BLaER1 treated with 17β-estradiol and CSF1 and Interleukin-3, amounts not matched to agents 10 nM and 100 nM (cell line): ENCODE measurements around the gene FZD10.

Experiments
- H3K27ac ChIP-seq, 11 experiments: shearing (Covaris generic); formaldehyde crosslinking; 2 replicates each; pipeline ENCODE4 v1.8.1; 2022
- H3K27me3 ChIP-seq, 11 experiments: shearing (Covaris generic); formaldehyde crosslinking; 2 replicates each; pipeline ENCODE4 v1.8.1; 2022
- H3K36me3 ChIP-seq, 11 experiments: shearing (Covaris generic); formaldehyde crosslinking; 2 replicates each; pipeline ENCODE4 v1.8.1; 2022
- H3K4me1 ChIP-seq, 10 experiments: shearing (Covaris generic); formaldehyde crosslinking; 2 replicates each; pipeline ENCODE4 v1.8.1; 2022
- H3K4me2 ChIP-seq, 11 experiments: shearing (Covaris generic); formaldehyde crosslinking; 2 replicates each; pipeline ENCODE4 v1.8.1; 2022
- H3K4me3 ChIP-seq, 10 experiments: shearing (Covaris generic); formaldehyde crosslinking; 2 replicates each; pipeline ENCODE4 v1.8.1; 2022
- H3K9ac ChIP-seq, 11 experiments: shearing (Covaris generic); formaldehyde crosslinking; 2 replicates each; pipeline ENCODE4 v1.8.1; 2022
- H3K9me3 ChIP-seq, 11 experiments: shearing (Covaris generic); formaldehyde crosslinking; replicated peaks in 1 of 11; 2 replicates each; pipeline ENCODE4 v1.8.1; 2022
- H4K20me1 ChIP-seq, 11 experiments: shearing (Covaris generic); formaldehyde crosslinking; 2 replicates each; pipeline ENCODE4 v1.8.1; 2022
- Cebpa-rat ChIP-seq, 11 experiments: shearing (Covaris generic); IDR thresholded peaks; 2 replicates each; pipeline ENCODE4 v1.8.1; 2022

Gene FZD10

DNA sequence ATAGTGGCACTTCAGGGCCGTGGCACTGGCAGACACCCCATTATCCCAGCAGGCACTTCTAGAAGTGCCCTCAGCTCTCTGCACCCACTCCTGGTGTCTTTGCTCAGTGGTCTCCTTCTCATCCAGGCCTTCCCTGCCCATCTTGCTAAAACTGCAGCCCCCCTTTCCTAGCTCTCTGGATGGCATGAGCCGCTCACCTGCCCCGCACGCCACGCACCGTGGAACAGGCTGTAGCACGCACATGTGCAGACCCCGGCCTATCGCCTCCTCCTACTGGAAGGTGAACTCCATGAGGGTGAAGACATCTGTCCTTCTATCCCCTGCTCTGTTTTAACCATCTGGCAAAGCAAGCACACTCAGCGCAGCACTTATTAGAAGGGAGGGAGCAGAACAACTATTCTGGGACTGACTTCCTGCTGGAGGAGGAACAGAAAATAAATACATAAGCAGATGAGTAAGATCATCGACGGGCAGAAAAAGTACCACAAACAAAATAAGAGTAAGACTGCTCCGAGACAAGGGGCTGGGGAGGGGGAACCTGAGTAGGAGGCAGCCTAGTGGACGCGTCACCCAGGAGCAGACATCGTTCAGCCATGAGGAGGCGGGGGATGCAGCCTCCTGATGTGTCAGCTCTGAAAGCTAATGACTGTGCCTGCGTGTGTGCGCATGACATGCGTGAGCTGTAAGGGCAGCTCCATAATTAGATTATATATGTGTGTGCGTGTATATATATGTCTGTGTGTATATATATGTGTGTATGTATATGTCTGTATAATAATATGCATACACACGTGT lies 7.8 kb upstream of the FZD10 start:
- peaks cover 0 to 73% (median 36%) of the 10 kb centered on the region in 11 experiments; a peak in 18 of 22 replicates for H4K20me1 ChIP-seq
- H3K9me3 ChIP-seq: no peaks in the 10 kb centered on the region
- H3K36me3 ChIP-seq: no peaks in the 10 kb centered on the region
- peak overlapping the region in 1 of 11 experiments; percentile 8; a peak in 1 of 22 replicates for H3K27ac ChIP-seq
- no peak overlapping the region for H3K9ac ChIP-seq
- peak overlapping the region; percentile 9 to 90 (median 57); a peak in 21 of 22 replicates for H3K4me2 ChIP-seq
- no peak for TF ChIP-seq Cebpa-rat (IDR thresholded peaks at IDR 0.05)
- peaks cover 21 to 40% (median 28%) of the 10 kb centered on the region in 10 experiments for H3K4me1 ChIP-seq
- peaks cover 81 to 99% (median 97%) of the 10 kb centered on the region in 11 experiments for H3K27me3 ChIP-seq
- 0 out of 20 replicates have a peak overlapping the region, but pooled peaks of 1 of the 10 experiments have one; percentile 7 for H3K4me3 ChIP-seq

DNA sequence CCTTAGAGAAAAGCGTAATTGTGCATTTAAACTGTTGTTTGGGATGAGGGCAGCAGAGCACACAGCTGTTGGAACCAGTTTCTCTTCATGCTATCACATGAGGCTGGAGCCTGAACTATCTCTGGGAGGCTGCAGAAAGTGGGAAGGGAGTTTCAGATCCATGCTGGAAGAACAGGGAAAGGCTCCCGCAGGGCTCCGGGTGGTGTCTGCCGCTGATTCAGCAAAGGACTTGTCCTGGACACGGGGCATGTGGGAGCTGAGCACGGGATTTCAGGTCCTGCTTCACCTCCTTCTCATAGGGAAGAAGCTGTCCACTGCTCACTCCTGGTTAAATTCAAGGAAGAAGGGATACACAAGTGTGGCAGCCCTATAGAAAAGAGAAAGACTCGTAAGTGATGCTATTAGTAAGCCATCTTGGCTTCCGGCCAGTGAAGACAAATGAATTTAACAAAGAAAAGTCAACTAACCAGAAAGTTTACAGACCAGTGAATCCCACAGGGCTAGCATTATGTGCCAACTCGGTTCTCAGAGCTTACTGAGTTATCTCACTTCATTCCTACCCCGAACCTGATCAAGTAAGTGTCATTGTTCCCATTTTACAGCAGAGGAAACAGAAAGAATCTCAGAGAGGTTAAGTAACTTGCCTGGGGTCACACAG lies 6.7 kb upstream of the FZD10 start:
- no peaks in the 10 kb centered on the region for H3K36me3 ChIP-seq
- H3K27ac ChIP-seq: no peak overlapping the region
- no peak overlapping the region for H3K4me3 ChIP-seq
- H3K9me3 ChIP-seq: no peaks in the 10 kb centered on the region
- peak overlapping the region in 3 of 11 experiments; percentile 39 to 86 (median 79); a peak in 6 of 22 replicates for H3K4me2 ChIP-seq
- no peak for TF ChIP-seq Cebpa-rat (IDR thresholded peaks at IDR 0.05)
- peaks cover 81 to 99% (median 97%) of the 10 kb centered on the region in 11 experiments for H3K27me3 ChIP-seq
- peaks cover 0 to 80% (median 47%) of the 10 kb centered on the region in 11 experiments; a peak in 18 of 22 replicates for H4K20me1 ChIP-seq
- no peak overlapping the region for H3K9ac ChIP-seq
- H3K4me1 ChIP-seq: peaks cover 21 to 41% (median 28%) of the 10 kb centered on the region in 10 experiments

DNA sequence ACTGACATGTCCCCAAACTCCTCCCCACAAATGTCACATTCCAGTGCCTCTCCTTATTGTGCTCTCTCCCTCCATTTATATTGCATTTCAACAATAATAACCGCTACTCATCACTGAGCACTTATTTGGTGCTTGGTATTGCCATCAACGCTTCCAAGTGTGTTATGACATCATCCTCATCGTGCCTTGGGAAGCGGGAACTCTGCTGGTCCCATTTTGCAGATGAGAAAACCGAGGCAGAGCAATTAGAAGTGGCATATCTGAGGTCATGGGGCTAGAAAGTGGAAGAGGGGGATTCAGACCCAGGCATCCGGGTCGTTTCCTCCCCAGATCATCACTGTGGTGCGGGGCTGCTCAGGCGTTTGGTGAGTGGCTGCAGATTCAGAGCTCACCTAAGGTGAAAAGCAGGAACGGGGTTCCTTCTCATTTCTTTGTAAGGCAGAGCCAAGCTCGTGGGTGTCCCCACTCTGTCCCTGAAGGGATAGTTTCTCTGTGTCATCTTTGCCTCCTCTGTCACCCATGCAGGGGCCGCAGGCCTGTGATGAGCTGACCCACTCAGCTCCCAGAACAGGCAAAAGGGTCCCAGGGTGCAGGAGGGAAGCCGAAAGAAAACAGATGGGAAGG lies 5.5 kb upstream of the FZD10 start:
- Histone ChIP-seq H3K9ac (no peak overlapping the region), H3K4me2 (no peak overlapping the region), H3K4me1 (peaks cover 31 to 53% (median 39%) of the 10 kb centered on the region in 10 experiments), H3K27me3 (peaks cover 81 to 99% (median 97%) of the 10 kb centered on the region in 11 experiments), H3K9me3 (no peaks in the 10 kb centered on the region), H3K36me3 (no peaks in the 10 kb centered on the region), H3K4me3 (no peak overlapping the region), H4K20me1 (peaks cover 0 to 85% (median 57%) of the 10 kb centered on the region in 11 experiments; a peak in 19 of 22 replicates), H3K27ac (no peak overlapping the region)
- TF ChIP-seq Cebpa-rat (IDR thresholded peaks at IDR 0.05): no peak

DNA sequence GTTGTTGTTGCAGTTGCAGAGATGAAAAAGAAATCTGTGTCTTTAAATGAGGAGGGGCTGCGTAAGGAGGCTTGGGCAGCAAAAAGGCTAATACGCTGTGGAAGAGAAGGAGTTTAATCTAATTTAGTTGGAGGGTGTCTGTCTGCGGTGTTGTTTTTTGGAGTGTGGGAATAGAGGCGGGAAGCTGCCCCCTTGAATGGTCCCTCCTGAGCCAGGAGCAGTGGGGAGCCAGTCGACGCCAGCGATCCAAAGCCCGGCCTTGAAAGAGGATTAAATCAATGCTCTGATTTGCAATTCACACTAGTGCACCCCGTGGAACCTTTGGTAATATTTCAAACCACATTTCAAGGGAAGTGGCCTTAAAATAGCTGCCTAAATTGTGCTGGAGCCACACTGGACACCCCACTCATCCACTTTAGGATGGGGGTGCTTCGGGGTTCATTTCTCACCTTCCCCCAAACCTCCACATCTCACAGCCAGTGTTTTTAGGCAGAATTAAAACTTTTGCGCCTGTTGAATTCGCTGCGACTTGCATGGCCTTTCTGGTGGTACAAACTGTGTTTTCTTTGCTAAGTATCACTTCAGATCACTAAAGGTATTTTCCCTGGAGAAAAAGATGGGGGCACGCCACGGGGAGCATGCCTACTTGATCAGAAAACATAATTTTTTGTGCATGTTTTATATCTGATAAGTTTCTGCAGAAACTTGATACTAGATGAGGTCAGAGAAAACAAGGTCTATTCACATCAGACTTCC lies 4.1 kb upstream of the FZD10 start:
- H3K27ac ChIP-seq: no peak overlapping the region
- H3K27me3 ChIP-seq: peaks cover 81 to 99% (median 97%) of the 10 kb centered on the region in 11 experiments
- no peak overlapping the region for H3K4me2 ChIP-seq
- no peaks in the 10 kb centered on the region for H3K36me3 ChIP-seq
- H3K4me3 ChIP-seq: no peak overlapping the region
- H4K20me1 ChIP-seq: peaks cover 0 to 89% (median 60%) of the 10 kb centered on the region in 11 experiments; a peak in 19 of 22 replicates
- peaks cover 22 to 42% (median 30%) of the 10 kb centered on the region in 10 experiments for H3K4me1 ChIP-seq
- TF ChIP-seq Cebpa-rat (IDR thresholded peaks at IDR 0.05): no peak
- H3K9ac ChIP-seq: no peak overlapping the region
- H3K9me3 ChIP-seq: peaks cover 0 to 3% (median 0%) of the 10 kb centered on the region in 11 experiments; a peak in 4 of 22 replicates

DNA sequence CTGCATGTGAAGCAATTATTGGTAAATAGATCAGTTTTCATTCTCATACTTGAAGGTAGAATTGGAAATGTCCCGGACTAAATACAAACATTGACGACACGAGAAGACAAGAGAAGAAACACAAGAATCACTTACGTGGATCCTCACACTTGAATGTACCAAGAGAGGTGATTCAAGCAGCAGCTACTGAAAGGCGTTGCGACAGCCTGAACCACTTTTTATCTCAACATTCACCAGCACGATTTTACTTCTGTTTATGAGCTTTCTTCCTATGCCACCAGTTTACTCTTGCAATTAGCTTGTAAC lies 3.6 kb upstream of the FZD10 start:
- H3K4me3 ChIP-seq: no peak overlapping the region
- H3K27me3 ChIP-seq: peaks cover 83 to 99% (median 97%) of the 10 kb centered on the region in 11 experiments
- TF ChIP-seq Cebpa-rat (IDR thresholded peaks at IDR 0.05): no peak
- peaks cover 0 to 8% (median 0%) of the 10 kb centered on the region in 11 experiments; a peak in 4 of 22 replicates for H3K9me3 ChIP-seq
- H4K20me1 ChIP-seq: peaks cover 0 to 89% (median 64%) of the 10 kb centered on the region in 11 experiments; a peak in 19 of 22 replicates
- H3K4me2 ChIP-seq: no peak overlapping the region
- H3K4me1 ChIP-seq: peaks cover 22 to 39% (median 29%) of the 10 kb centered on the region in 10 experiments
- no peak overlapping the region for H3K27ac ChIP-seq
- H3K9ac ChIP-seq: no peak overlapping the region
- no peaks in the 10 kb centered on the region for H3K36me3 ChIP-seq

DNA sequence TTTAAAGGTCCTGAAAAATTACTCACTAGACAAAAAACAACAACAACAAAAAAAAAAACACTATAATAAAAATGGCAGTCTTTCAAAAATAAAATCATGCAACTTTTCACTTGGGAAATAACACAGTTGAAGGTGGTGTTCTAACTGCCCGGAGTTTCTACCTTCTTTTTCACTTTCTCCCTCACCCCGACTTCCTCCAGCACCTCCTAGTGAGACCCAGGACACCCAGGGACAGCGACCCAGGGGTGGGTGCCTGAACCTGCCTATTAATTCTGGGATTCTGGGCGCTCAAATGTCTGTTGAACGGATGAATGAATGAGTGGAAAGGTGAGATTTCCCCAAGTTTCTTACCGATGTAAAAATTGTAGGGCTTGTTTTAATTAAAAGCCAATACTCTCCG lies 2.0 kb upstream of the FZD10 start:
- Histone ChIP-seq H3K27ac (no peak overlapping the region), H3K9ac (no peak overlapping the region), H3K4me1 (peaks cover 14 to 23% (median 18%) of the 10 kb centered on the region in 10 experiments), H3K36me3 (no peaks in the 10 kb centered on the region), H3K4me3 (no peak overlapping the region; a peak in 1 of 20 replicates), H3K9me3 (peaks cover 0 to 8% (median 0%) of the 10 kb centered on the region in 11 experiments; a peak in 4 of 22 replicates), H3K27me3 (peaks cover 97 to 99% (median 98%) of the 10 kb centered on the region in 11 experiments), H3K4me2 (peak overlapping the region in 1 of 11 experiments; percentile 98; a peak in 1 of 22 replicates), H4K20me1 (peaks cover 0 to 94% (median 75%) of the 10 kb centered on the region in 11 experiments; a peak in 19 of 22 replicates)
- no peak for TF ChIP-seq Cebpa-rat (IDR thresholded peaks at IDR 0.05)

DNA sequence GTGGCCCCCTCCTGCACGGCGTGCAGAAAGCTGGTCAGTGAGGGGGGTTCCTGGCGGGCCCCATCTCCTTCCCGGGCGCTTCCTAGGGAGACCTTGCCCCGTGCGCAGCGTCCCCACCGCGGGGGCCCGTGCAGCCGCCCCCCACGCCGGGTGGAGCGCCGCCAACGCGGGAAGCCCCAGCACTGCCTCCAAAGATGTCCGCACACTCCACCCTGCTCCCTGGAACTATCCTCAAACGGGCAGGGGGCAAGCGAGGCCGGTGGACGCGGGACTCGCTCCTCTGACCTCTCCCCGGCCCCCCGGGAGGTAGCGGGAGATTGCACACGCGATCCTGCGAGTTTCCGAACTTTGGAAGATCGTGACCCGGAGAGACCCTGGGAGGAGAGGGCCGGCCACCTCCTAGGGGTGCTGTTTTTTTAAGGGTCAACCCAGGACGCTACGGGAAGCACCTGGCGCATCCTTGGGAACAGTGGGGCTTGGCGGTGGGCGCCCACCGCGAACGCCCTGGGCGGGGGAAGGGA lies 1.5 kb upstream of the FZD10 start:
- no peak for TF ChIP-seq Cebpa-rat (IDR thresholded peaks at IDR 0.05)
- Histone ChIP-seq H3K4me2 (peak overlapping the region; percentile 91 to 99 (median 95)), H4K20me1 (peaks cover 0 to 94% (median 74%) of the 10 kb centered on the region in 11 experiments; a peak in 19 of 22 replicates), H3K4me1 (peaks cover 14 to 22% (median 16%) of the 10 kb centered on the region in 10 experiments; a peak in 19 of 20 replicates), H3K27me3 (peaks cover 97 to 99% (median 98%) of the 10 kb centered on the region in 11 experiments), H3K9me3 (peaks cover 0 to 8% (median 0%) of the 10 kb centered on the region in 11 experiments; a peak in 4 of 22 replicates), H3K9ac (no peak overlapping the region), H3K27ac (no peak overlapping the region), H3K36me3 (no peaks in the 10 kb centered on the region), H3K4me3 (peak overlapping the region; percentile 51 to 72 (median 62); a peak in 17 of 20 replicates)
